SK-N-SH (cell line): ENCODE results near the gene SLC35F1.
"Not testable (repeated sequence)": the region's sequence is repeated elsewhere in the genome, so short reads cannot be mapped to it uniquely, and the experiment has no call there.

Source experiments
- CTCF ChIP-seq: fragments of 200-600 bp; sonication (generic); IDR thresholded peaks from 2 replicates; pipeline ENCODE4 v1.6.1; 2017; ENCODE audit warnings: antibody characterized with exemption, mild to moderate bottlenecking, moderate library complexity
- EP300 ChIP-seq, 2 experiments: IDR thresholded peaks; 2 replicates each; pipeline versions ENCODE4 v1.4.0 to v1.6.1; 2012; ENCODE audit warnings: borderline replicate concordance in 1 of 2, low read depth in 1 of 2, low read length in 1 of 2
- GABPA ChIP-seq: IDR thresholded peaks from 2 replicates; pipeline ENCODE4 v1.4.0; 2012; ENCODE audit warnings: low read depth, mild to moderate bottlenecking
- JUND ChIP-seq: IDR thresholded peaks from 2 replicates; pipeline ENCODE4 v1.4.0; 2012
- MEF2A ChIP-seq: IDR thresholded peaks from 2 replicates; pipeline ENCODE4 v1.4.0; 2012; ENCODE audit warnings: low read depth, borderline replicate concordance
- MXI1 ChIP-seq: IDR thresholded peaks from 2 replicates; pipeline ENCODE4 v1.6.1; 2012; ENCODE audit warnings: mild to moderate bottlenecking, low read depth, low read length, improper control_type of control experiment
- POLR2AphosphoS5 ChIP-seq: IDR thresholded peaks from 2 replicates; pipeline ENCODE4 v1.6.1; 2012; ENCODE audit warnings: low read depth, low read length
- RAD21 ChIP-seq: IDR thresholded peaks from 2 replicates; pipeline ENCODE4 v1.6.1; 2012; ENCODE audit warnings: mild to moderate bottlenecking, low read length
- SIN3A ChIP-seq: IDR thresholded peaks from 2 replicates; pipeline ENCODE4 v1.6.1; 2012; ENCODE audit warnings: low read depth, mild to moderate bottlenecking, low read length, moderate library complexity, borderline replicate concordance
- TAF1 ChIP-seq: IDR thresholded peaks from 2 replicates; pipeline ENCODE4 v1.6.1; 2012; ENCODE audit warnings: low read depth, mild to moderate bottlenecking, low read length, moderate library complexity, borderline replicate concordance
- USF1 ChIP-seq: IDR thresholded peaks from 2 replicates; pipeline ENCODE4 v1.4.0; 2012; ENCODE audit warnings: low read depth, borderline replicate concordance

- not testable (repeated sequence) for TF ChIP-seq CTCF; JUND; USF1; TAF1; EP300 (IDR thresholded peaks at IDR 0.05; ENCODE audit: borderline replicate concordance in 1 of 2, low read depth in 1 of 2, low read length in 1 of 2); MXI1; SIN3A; MEF2A; POLR2AphosphoS5; GABPA; RAD21
These were observed 58.7 kb downstream of the SLC35F1 start for GRCh38 chr6:117965763-117966162.
